IPS DF 6.9 (cell line): Measurements from ENCODE around the gene VAPA.
A peak's percentile ranks its signal among the peaks of the same experiment; 100 is the strongest.
"Not testable (repeated sequence)": the region's sequence is repeated elsewhere in the genome, so short reads cannot be mapped to it uniquely, and the experiment has no call there.

Experiments used
- DNase-seq: peaks from one replicate; pipeline ENCODE4 v3.0.0-alpha.2; 2013; ENCODE audit warnings: low read depth, low spot score
- H3K27ac ChIP-seq: one replicate; pipeline ENCODE4 v1.5.1; 2013; ENCODE audit warnings: low read length, control low read depth
- H3K27me3 ChIP-seq: 2 replicates; pipeline ENCODE4 v1.6.1; 2013; ENCODE audit warnings: mild to moderate bottlenecking, low read length; ENCODE audit not compliant: control insufficient read depth, insufficient read depth
- H3K36me3 ChIP-seq: 2 replicates; pipeline ENCODE4 v1.6.1; 2013; ENCODE audit warnings: low read length; ENCODE audit not compliant: control insufficient read depth, insufficient read depth
- H3K4me1 ChIP-seq: 2 replicates; pipeline ENCODE4 v1.6.1; 2013; ENCODE audit warnings: low read length; ENCODE audit not compliant: control insufficient read depth, insufficient read depth
- H3K4me3 ChIP-seq: 2 replicates; pipeline ENCODE4 v1.5.1; 2013; ENCODE audit warnings: mild to moderate bottlenecking, low read length
- H3K9me3 ChIP-seq: 2 replicates; pipeline ENCODE4 v1.6.1; 2013; ENCODE audit warnings: low read length, inconsistent platforms; ENCODE audit not compliant: control insufficient read depth, insufficient read depth
- WGBS: extraction: QIAGEN DNeasy Blood & Tissue Kit; methylation state at CpG from one replicate; pipeline ENCODE4 v1.1.7; 2013; ENCODE audit warnings: mixed read lengths, missing lambda C conversion rate; ENCODE audit not compliant: insufficient read length, insufficient coverage; 5-methylcytosine and 5-hydroxymethylcytosine counted together

Gene VAPA

GRCh38 chr18:9902264-9902663 is 11.6 kb upstream of the VAPA start:
- H3K9me3 ChIP-seq, H3K4me3 ChIP-seq, H3K36me3 ChIP-seq, H3K27me3 ChIP-seq, DNase-seq, H3K27ac ChIP-seq, H3K4me1 ChIP-seq: not testable (repeated sequence)
- no CpG with 5 or more reads among the region's 14 CpGs for WGBS

- no peaks in the 10 kb centered on the region for H3K27me3 ChIP-seq
- no peak for DNase-seq
- no peak overlapping the region for H3K27ac ChIP-seq
- no CpG with 5 or more reads among the region's 10 CpGs for WGBS
- H3K4me3 ChIP-seq: no peak overlapping the region
- no peaks in the 10 kb centered on the region for H3K4me1 ChIP-seq
- no peaks in the 10 kb centered on the region for H3K9me3 ChIP-seq
- H3K36me3 ChIP-seq: no peaks in the 10 kb centered on the region
Observed at GRCh38 chr18:9902832-9903231, 11.0 kb upstream of the VAPA start.

GRCh38 chr18:9905401-9905922 is 8.4 kb upstream of the VAPA start:
- Histone ChIP-seq H3K9me3 (no peaks in the 10 kb centered on the region), H3K36me3 (no peaks in the 10 kb centered on the region), H3K4me3 (no peak overlapping the region), H3K27ac (no peak overlapping the region), H3K27me3 (no peaks in the 10 kb centered on the region), H3K4me1 (no peaks in the 10 kb centered on the region)
- WGBS: no CpG with 5 or more reads among the region's 5 CpGs
- DNase-seq: no peak

GRCh38 chr18:9906481-9906880 is 7.3 kb upstream of the VAPA start:
- Histone ChIP-seq H3K9me3 (no peaks in the 10 kb centered on the region), H3K4me1 (no peaks in the 10 kb centered on the region), H3K27ac (no peak overlapping the region), H3K36me3 (no peaks in the 10 kb centered on the region), H3K27me3 (no peaks in the 10 kb centered on the region), H3K4me3 (no peak overlapping the region)
- no peak for DNase-seq
- no CpG with 5 or more reads among the region's 3 CpGs for WGBS

GRCh38 chr18:9907867-9908266 is 5.9 kb upstream of the VAPA start:
- no CpG with 5 or more reads among the region's 4 CpGs for WGBS
- Histone ChIP-seq H3K4me1 (no peaks in the 10 kb centered on the region), H3K4me3 (no peak overlapping the region), H3K27me3 (no peaks in the 10 kb centered on the region), H3K27ac (no peak overlapping the region), H3K36me3 (no peaks in the 10 kb centered on the region), H3K9me3 (no peaks in the 10 kb centered on the region)
- no peak for DNase-seq

- Histone ChIP-seq H3K4me1 (no peaks in the 10 kb centered on the region), H3K27me3 (no peaks in the 10 kb centered on the region), H3K27ac (no peak overlapping the region), H3K36me3 (no peaks in the 10 kb centered on the region), H3K4me3 (no peak overlapping the region), H3K9me3 (no peaks in the 10 kb centered on the region)
- no peak for DNase-seq
Observed at GRCh38 chr18:9910071-9910470, 3.7 kb upstream of the VAPA start.

GRCh38 chr18:9910661-9911060 is 3.2 kb upstream of the VAPA start:
- DNase-seq: no peak
- Histone ChIP-seq H3K4me3 (no peak overlapping the region), H3K9me3 (no peaks in the 10 kb centered on the region), H3K27me3 (no peaks in the 10 kb centered on the region), H3K27ac (no peak overlapping the region), H3K36me3 (no peaks in the 10 kb centered on the region), H3K4me1 (no peaks in the 10 kb centered on the region)
- no CpG with 5 or more reads among the region's 2 CpGs for WGBS

- Histone ChIP-seq H3K9me3 (no peaks in the 10 kb centered on the region), H3K27me3 (no peaks in the 10 kb centered on the region), H3K27ac (no peak overlapping the region), H3K4me3 (no peak overlapping the region), H3K36me3 (no peaks in the 10 kb centered on the region), H3K4me1 (no peaks in the 10 kb centered on the region)
- no CpG with 5 or more reads among the region's 5 CpGs for WGBS
- DNase-seq: no peak
Observed at GRCh38 chr18:9911226-9911625, 2.6 kb upstream of the VAPA start.

- not testable (repeated sequence) for H3K27ac ChIP-seq, DNase-seq, H3K36me3 ChIP-seq, H3K27me3 ChIP-seq, H3K4me1 ChIP-seq, H3K4me3 ChIP-seq, H3K9me3 ChIP-seq
- WGBS: no CpG with 5 or more reads among the region's 1 CpG
Observed at GRCh38 chr18:9912285-9912684, 1.5 kb upstream of the VAPA start.

- no CpG with 5 or more reads among the region's 12 CpGs for WGBS
- Histone ChIP-seq H3K27me3 (no peaks in the 10 kb centered on the region), H3K27ac (no peak overlapping the region), H3K4me1 (no peaks in the 10 kb centered on the region), H3K36me3 (no peaks in the 10 kb centered on the region), H3K4me3 (peak overlapping the region; percentile 90; the same call in 1 of the 2 replicates), H3K9me3 (no peaks in the 10 kb centered on the region)
- DNase-seq: no peak
Observed at GRCh38 chr18:9913151-9913525, 678 bp upstream of the VAPA start.

- DNase-seq: no peak
- Histone ChIP-seq H3K27ac (no peak overlapping the region), H3K27me3 (no peaks in the 10 kb centered on the region), H3K4me3 (peak overlapping the region; percentile 90), H3K4me1 (0 out of 2 replicates have a peak, but pooled peaks cover 2% of the 10 kb centered on the region), H3K36me3 (no peaks in the 10 kb centered on the region), H3K9me3 (no peaks in the 10 kb centered on the region)
- WGBS: no CpG with 5 or more reads among the region's 35 CpGs
Observed at GRCh38 chr18:9914334-9914583, 443 bp downstream of the VAPA start.
